Stimulated activated CD4-positive, alpha-beta T cell treated with anti-CD3 and anti-CD28 coated beads, Interleukin-2, amount 100 ng/mL, for 4 hours (primary cell): Measurements from ENCODE around the gene MUC5B.
"Not testable (repeated sequence)": the region's sequence is repeated elsewhere in the genome, so short reads cannot be mapped to it uniquely, and the experiment has no call there.

ENCODE experiments used
- DNase-seq: peaks from one replicate; pipeline ENCODE4 v3.0.0-alpha.2; 2020; ENCODE audit warnings: low read depth

MUC5B gene

GRCh38 chr11:1232883-1233321, 10.0 kb downstream of the MUC5B start:
- DNase-seq: no peak

- DNase-seq: no peak
Observed at GRCh38 chr11:1233351-1234053, 10.6 kb downstream of the MUC5B start.

GRCh38 chr11:1234054-1234720, 11.3 kb downstream of the MUC5B start:
- no peak for DNase-seq

- no peak for DNase-seq
Observed at GRCh38 chr11:1234771-1235305, 12.0 kb downstream of the MUC5B start.

- DNase-seq: no peak
Observed at GRCh38 chr11:1235306-1235900, 12.5 kb downstream of the MUC5B start.

- DNase-seq: no peak
Observed at GRCh38 chr11:1235901-1236315, 13.0 kb downstream of the MUC5B start.

- no peak for DNase-seq
Observed at GRCh38 chr11:1236316-1237127, 13.7 kb downstream of the MUC5B start.

- no peak for DNase-seq
Observed at GRCh38 chr11:1237128-1237580, 14.3 kb downstream of the MUC5B start.

- no peak for DNase-seq
Observed at GRCh38 chr11:1237851-1238250, 15.0 kb downstream of the MUC5B start.

- no peak for DNase-seq
Observed at GRCh38 chr11:1238767-1239595, 16.1 kb downstream of the MUC5B start.

- no peak for DNase-seq
Observed at GRCh38 chr11:1239596-1240205, 16.8 kb downstream of the MUC5B start.

GRCh38 chr11:1240771-1241170, 17.9 kb downstream of the MUC5B start:
- no peak for DNase-seq

GRCh38 chr11:1241706-1242105, 18.8 kb downstream of the MUC5B start:
- DNase-seq: no peak

GRCh38 chr11:1242289-1242688, 19.4 kb downstream of the MUC5B start:
- DNase-seq: no peak

- DNase-seq: not testable (repeated sequence)
Observed at GRCh38 chr11:1242751-1243150, 19.9 kb downstream of the MUC5B start.

GRCh38 chr11:1243521-1243920, 20.7 kb downstream of the MUC5B start:
- not testable (repeated sequence) for DNase-seq

- DNase-seq: not testable (repeated sequence)
Observed at GRCh38 chr11:1244557-1244956, 21.7 kb downstream of the MUC5B start.

- DNase-seq: not testable (repeated sequence)
Observed at GRCh38 chr11:1245717-1246116, 22.9 kb downstream of the MUC5B start.

- not testable (repeated sequence) for DNase-seq
Observed at GRCh38 chr11:1246301-1246700, 23.4 kb downstream of the MUC5B start.

GRCh38 chr11:1247026-1247425, 24.2 kb downstream of the MUC5B start:
- DNase-seq: not testable (repeated sequence)

- not testable (repeated sequence) for DNase-seq
Observed at GRCh38 chr11:1248951-1249350, 26.1 kb downstream of the MUC5B start.
